IPS DF 4.7 (cell line): ENCODE measurements around the gene CIAO2A.
"Not testable (repeated sequence)": the region's sequence is repeated elsewhere in the genome, so short reads cannot be mapped to it uniquely, and the experiment has no call there.

ENCODE experiments used
- DNase-seq: peaks from one replicate; pipeline ENCODE4 v3.0.0-alpha.2; 2013; ENCODE audit warnings: low spot score; ENCODE audit errors: extremely low read depth

CIAO2A gene

DNA sequence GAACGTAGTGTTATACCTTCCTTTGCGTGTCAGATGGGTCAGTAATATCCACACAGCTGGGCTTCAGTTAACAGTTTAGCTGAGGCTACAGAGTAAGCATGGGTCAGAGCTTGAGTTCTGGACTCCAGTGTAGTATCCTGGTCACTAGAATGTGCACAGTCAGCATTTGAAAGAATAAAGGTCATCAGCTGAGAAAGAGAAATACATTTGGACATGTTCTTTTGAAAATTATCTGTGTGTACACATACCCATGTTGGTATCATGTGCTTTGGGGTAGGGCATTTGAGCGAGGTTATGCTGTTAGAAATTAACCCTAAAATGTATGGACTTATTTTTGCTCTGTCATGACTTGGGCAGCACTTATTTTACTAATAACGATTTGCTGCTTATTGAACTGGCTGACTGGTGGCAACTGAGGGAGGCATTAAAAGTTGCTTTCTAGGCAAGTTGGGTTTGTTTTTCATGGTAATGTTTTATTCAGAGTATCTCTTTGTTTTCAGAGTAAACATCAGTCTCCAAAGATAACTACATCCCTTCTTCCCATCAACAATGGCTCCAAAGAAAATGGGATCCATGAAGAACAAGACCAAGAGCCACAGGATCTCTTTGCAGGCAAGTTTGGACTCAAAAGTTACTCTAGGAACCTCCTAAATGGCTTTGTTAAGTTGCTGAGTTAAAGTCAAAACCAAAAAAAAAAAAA is 18.6 kb upstream of the CIAO2A start:
- no peak for DNase-seq

DNA sequence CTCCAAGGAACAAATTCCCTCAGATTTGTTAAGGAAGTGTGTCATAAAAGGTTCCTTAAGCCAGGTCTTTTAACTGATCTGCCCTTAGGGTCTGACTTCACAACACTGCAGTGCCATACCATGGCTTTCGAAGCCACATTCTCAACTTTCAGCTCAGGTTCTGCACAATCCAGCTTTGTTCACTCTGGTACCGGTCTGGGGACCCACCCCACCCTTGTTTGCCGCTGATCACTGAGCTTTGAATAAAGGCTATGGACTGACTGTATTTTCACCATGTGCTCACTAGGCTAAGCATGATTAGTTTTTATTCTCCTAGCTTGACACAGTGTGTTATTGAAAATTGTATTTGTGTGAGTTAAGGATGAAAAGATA is 18.0 kb upstream of the CIAO2A start:
- DNase-seq: no peak

DNA sequence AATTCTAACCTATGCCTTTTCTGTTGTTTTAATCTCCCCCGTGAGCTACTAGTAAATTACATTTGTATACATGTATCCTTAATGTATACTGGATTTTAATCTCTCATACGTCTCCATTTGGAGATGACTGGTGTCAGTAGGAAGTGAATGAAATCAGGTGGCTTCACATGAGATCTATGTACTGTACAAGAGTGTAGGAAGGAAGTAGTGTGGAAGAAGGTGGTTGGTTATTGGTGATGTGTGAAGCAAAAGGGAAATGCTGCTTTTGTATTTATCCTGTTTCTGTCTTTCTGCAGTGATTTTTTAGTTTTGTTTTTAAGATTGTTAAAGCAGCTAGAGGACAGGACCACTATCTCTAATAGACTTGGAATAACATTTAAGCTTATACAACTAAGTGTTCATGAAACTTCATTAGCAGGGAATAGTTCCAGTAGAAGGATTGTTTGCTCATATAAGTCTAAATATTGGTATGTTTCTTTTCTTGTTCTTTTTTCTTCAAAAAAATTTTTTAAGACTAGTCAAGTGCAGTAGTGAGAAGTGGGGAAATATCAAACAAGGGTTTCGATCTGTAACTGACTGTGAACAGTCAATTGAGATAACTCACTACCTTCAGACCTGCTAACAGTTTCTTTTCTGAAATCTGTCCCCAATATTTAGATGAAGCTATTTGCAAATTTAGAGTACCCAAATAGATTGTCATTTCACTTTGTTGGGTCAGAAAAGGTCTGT is 17.5 kb upstream of the CIAO2A start:
- no peak for DNase-seq

DNA sequence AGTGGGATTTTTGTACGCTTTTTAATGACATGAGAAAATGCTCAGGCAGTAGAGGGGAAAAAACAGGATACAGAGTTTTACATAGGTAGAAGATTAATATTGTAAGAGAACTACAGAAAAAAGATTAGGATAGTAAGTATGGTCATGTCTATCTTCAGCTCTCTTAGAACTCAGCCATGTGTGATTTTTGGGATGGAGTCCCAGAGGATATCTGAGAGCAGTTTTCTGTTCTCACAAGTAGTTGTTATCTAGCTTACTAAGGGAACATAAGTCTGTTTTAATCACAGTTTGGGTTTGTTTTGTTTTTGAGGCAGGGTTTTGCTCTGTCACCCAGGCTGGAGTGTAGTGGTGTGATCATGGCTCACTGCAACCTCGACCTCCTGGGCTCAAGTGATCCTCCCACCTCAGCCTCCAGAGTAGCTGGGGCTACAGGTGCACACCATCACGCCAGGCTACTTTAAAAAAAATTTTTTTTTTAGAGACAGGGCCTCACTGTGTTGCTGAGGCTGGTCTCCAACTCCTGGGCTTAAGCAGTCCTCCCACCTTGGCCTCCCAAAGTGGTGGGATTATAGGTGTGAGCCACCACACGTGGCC is 16.6 kb upstream of the CIAO2A start:
- DNase-seq: not testable (repeated sequence)

DNA sequence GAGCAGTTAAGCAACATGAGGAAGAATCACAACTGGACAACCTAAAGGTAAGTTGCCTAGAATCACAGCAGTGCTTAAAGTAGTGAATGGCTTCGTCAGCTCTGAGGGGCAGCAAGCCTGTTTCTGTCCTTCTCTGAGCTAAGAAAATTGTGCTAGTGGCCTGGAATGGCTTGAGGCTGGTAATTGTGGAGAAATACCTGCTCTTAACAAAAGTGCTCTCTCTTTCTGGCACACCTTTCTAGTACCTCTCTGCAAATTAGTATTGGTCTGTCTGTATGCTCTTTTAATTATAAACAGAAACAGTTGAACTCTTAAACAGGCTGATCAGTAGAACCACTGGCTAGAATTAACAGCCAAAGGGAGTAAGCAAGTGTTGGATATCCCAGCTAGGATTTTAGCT is 13.7 kb upstream of the CIAO2A start:
- no peak for DNase-seq

DNA sequence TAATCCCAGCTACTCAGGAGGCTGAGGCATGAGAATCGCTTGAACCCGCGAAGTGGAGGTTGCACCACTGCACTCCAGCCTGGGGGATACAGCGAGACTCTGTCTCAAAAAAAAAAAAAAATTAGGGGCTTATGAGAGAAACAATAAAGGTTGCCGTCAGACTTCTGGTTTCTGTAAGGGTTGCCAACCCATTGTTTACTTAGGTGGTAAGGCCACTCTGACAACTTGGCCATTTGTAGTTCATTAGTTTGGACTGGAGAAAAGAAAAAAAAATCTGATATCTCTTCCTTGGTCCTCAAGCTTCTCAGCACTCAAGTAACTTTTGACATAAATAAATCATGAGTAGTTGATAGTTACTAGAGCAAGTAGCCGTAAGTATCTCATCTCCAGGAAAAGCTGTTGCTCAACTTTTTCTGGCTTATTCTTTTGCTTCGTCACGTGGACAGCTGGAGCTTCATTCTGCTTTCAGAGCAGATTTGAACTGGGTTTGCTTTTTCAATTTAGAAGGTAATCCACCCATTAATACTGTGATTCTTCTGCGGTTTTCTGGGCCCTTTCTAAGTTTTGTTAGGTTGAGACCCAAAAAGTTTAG is 11.6 kb upstream of the CIAO2A start:
- no peak for DNase-seq

DNA sequence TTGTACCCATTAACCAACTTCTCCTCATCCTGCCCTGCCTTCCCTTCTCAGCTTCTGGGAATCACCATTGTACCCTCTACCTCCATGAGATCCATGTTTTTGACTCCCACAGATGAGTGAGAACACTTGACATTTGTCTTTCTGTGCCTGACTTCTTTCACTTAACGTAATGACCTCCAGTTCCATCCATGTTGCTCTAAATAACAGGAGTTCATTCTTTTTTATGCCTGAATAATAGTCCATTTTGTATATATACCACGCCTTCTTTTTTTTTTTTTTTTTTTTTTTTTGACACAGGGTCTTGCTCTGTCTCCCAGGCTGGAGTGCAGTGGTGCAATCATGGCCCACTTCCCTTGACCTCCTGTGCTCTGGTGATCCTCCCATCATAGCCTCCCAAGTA is 8.9 kb upstream of the CIAO2A start:
- no peak for DNase-seq

DNA sequence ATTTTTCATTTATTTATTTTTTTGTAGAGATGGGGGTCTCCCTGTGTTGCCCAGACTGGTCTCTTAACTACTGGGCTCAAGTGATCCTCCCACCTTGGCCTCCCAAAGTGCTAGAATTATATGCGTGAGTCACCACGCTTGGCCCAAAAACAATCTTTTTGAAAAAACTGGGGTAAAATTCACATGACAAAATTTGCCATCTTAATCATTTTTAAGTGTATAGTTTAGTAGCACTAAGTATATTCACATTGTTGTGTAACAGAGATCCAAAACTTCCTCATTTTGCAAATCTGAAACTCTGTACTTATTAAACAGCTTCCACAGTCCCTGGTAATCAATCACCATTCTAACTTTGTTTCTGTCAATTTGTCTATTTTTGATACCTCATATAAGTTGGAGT is 7.3 kb upstream of the CIAO2A start:
- no peak for DNase-seq

DNA sequence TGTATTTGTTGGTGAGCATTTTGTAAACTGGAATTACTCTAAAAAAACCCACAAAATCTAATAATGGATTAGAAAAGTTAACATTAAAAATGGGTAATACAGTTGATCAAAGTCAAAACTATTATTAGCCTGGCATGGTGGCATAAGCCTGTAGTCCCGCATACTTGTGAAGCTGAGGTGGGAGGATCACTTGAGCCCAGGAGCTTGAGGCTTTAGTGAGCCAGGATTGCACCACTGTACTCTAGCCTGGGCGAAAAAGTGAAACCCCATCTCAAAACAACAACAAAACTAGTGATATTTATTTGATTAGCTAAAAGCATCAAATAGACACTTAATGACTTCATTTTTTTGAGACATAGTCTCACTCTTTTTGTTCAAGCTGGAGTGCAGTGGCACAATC is 5.7 kb upstream of the CIAO2A start:
- DNase-seq: no peak

DNA sequence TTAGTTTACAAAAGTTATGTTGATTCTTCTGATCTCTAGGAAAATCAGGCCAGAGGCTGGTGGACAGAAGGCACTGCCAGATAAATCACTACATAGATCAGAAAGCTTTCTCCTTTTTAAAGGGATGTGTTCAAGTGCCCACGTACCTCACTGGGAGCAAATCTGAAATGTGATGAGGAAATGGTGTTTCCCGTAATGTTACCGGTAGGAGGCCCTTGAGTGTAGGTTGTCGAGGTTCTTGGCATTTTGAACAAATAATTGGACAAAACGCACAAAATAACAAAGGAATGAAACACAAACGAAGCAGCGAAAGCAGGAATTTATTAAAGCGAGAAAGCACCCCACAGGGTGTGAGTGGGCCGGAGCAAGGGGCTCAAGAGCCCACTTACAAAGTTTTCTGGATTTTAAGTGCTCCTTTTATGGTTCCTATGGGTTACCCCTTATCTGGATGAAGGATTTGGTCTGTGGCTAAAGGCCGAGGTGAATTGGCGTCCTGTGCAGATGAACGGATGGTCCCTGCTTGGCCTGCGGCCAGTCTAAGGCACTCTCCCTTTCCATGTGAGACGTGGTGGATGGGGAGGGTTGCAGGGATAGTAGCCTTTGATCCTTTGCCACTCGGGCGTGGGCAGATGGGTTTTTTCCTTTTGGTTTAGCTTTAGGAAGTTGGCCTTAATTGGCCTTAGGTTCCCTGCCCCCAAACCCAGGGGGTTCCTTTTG is 3.2 kb upstream of the CIAO2A start:
- no peak for DNase-seq

DNA sequence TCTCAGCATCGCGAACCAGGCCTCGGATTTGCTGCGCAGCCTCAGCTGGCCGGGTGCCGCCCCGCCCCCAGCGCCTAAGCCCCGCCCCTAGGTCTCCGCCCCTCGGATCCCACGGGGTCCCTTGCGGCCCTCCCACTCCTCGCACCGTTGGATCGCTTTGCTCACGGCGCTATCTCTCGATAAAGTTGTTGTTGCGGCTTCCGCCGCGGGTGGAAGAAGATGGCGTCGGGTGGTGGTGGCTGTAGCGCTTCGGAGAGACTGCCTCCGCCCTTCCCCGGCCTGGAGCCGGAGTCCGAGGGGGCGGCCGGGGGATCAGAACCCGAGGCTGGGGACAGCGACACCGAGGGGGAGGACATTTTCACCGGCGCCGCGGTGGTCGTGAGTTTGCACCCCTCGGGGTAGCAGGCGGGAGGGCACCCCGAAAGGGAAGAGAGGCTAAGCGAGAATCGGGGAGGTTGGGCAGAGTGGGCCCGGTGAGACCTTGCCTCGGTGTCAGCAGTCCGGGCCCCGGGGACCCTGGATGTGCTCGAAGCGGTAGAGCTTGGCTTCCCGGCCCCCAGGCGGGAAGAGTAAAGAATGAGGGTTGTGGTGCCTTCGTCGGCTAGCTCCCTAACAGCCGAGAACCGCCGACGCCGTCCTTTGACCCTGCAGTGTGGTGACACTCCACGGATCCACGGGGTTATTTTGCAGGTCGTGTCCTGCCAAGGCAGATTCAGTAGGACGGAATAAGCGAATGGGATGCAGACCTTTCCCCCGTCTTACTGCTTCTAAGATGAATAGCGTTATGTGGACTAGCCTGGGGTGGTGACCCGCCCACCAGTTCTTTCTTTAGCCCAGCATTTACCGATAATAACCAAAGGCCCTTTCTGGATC is 2.4 kb upstream of the CIAO2A start, which contains the start of gene SNX1:
TSS of gene SNX1 (plus strand) at position 188 of the 873 bp plus-strand sequence. CDS start at position 220, 32 bp downstream.
- DNase-seq: no peak

DNA sequence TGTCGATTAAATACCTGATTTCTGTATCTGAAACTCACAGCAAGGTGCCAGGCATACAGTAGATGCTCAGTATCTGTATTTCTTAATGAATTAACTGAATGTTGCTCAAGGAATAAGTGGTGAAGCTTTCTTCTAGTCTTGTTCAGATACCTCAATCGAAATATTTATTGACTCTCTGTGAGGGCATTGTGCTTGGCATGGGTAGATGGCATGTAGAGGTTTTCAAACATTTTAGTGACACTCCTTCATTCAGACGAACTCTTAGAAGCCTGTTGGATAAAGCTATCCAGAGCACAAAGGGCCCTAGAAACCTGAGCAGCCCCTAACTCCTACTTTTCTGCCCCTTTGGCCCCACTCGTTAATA is 1.8 kb upstream of the CIAO2A start:
- DNase-seq: no peak

DNA sequence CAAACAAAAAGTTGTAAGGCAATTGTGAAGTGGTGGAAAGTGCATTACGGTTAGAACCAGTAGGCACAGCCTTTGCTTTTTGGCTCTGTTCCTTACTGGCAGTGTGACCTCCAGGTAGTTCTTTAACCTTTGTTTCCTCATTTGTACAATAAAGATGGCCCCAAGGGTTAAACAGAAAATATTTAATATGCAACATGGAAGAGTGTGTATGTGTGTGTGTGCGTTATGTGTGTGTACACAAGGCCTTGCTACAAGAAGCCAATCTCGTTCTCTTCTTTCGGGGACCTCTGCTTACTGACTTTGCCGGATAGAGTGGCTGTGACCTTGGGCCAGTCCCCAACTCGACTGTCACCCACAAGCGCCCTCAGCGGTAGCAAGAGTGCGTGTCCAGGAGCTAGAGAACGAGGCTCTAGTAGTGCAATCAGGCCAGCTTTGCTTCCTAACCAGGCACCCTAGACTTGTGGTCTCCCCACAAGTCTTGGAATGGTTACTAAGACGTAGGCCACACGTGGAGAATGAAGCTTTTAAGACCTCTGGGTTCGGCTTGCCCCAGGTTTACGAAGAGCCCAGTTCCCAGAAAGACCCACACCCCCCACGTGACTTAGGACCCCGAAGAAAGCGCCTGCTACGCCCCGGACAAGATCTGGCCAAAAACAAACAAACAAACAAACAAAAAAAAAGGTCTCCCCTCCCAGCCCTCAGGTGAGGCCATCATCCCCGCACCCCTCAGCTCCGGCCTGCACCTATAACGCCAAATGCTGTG is 593 bp downstream of the CIAO2A start:
- DNase-seq: no peak

DNA sequence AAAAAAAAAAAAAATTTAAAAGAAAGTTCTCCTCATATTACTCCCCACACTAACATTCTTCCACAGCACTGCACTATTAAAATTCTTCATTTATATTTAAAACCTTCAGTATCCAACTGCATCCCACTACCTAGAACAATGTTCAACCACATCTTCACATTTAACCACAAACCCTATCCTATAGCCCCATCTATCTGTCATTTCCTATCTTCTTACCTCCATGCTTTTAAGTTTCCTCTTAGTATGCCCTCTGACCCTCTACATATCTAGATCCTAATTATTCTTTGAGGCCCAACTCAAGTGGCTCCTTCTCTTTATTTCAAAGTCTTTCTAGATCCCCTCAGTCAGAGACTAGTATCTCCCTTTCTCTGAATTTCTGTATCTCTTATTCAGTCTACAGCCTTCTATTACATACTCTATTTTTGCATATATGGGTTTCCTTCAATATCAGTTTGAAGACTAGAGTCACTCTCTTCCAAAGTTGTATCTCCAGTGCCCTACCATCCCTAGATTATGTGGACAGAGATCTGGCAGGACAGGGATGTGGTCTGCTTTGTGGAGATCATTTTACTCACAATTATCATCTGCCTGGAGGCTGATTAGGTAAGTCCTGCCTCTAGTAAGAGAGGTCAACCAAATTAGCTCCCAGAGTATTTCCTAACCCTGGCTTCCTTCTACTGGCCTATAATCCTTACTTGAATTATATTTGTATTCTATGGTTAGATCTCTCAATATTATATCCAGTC is 1.4 kb downstream of the CIAO2A start:
- DNase-seq: no peak

DNA sequence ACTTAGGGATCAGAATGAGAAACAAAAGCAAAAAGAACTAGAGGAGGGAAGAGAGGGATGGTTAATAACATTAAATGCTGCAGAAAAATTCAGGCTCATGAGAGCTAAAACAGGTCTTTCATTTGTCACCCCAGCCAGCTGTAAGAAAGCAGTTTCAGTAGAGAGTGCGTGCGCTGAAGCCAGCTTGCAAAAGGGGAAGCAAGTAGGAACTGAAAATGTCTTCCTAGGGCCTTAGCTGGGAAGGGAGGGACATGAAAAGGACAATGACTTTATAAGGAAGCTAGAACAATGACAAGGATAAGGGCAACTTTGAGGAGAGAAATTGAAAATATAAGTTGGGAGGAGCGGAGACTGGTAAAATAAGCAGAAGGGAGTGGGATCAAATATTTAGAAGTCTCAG is 3.1 kb downstream of the CIAO2A start:
- DNase-seq: no peak

DNA sequence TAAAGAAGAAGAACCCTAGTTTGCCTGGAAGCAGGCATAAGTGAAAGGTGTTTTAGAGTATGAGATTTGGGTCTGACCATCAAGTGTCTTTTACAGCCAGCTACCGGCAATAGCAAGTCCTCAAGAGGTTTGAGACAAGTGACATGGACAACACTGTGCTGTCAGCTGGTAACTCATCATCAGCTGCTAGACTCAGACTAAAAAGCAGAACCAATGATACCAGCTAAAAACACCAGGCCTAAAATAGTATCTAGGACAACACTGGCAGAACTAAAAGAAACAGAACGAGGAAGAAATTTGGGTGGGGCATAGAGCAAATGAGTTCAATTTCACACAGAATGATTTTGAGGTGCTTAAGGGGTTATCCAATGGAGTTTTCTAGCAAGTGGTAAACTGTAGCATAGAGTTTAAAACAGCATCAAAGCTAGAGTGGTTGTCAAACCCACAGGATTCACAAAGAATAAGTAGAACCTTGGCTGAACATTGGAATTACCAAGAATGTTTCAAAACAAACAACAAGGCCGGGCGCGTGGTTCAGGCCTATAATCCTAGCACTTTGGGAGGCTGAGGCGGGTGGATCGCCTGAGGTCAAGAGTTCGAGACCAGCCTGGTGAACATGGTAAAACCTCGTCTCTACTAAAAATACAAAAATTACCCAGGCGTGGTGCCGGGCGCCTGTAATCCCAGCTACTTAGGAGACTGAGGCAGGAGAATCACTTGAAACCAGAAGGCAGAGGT is 3.9 kb downstream of the CIAO2A start:
- no peak for DNase-seq

DNA sequence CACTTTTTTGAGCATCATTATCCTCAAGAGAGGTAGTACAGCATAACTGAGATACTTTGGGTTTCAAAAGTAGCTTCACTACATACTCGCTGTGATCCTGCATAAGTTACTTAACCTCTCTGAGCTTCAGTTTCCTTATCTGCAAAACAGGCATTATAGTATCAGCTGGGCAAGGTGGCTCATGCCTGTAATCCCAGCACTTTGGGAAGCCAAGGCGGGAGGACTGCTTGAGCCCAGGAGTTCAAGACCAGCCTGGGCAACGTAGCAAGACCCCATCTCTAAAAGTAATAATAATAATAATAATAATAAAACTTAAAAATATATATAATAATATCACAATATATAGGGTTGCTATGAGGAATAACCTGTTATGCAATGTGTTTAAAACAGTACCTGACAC is 10.9 kb downstream of the CIAO2A start:
- DNase-seq: no peak

DNA sequence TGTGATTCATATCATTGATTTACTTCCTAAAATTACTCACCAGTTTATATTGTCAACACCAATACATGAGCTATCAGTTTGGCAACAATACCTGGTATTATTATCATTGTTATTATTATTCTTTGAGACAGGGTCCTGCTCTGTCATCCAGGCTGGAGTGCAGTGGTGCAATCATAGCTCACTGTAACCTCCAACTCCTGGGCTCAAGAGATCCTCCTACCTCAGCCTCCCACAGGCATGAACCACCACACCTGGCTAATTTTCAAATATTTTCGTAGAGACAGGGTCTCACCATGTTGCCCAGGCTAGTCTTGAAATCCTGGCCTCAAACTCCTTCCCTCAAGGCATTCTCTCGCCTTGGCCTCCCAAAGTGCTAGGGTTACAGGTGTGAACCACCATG is 20.1 kb downstream of the CIAO2A start:
- not testable (repeated sequence) for DNase-seq

DNA sequence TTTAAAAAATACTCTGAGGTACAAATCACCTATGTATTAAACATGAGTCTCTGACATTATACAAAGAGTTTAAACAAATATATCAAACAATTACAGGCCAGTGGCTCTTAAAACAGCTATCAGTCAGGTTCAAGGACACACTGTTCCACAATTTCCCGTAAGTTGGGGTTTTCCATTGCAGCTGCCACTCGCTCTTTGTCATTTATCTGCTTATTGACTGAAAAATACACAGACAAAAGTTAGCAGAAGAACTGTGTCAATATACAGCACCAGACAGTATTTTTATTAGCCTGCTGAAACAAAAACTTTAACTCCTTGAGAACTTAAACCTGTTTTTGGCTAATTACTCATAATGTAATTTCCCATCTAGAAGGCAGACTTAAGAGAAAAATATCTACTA is 20.8 kb downstream of the CIAO2A start:
- DNase-seq: no peak
